GM12891 (cell line): ENCODE measurements around the gene SMARCAD1.

Experiments
- POLR2A ChIP-seq: IDR thresholded peaks from 2 replicates; pipeline ENCODE4 v1.6.1; 2011; ENCODE audit warnings: low read depth, low read length, control low read depth
- SPI1 ChIP-seq: IDR thresholded peaks from 2 replicates; pipeline ENCODE4 v1.6.1; 2011; ENCODE audit warnings: low read depth, low read length, control low read depth
- TAF1 ChIP-seq: IDR thresholded peaks from 2 replicates; pipeline ENCODE4 v1.6.1; 2011; ENCODE audit warnings: low read depth, low read length, control low read depth

DNA sequence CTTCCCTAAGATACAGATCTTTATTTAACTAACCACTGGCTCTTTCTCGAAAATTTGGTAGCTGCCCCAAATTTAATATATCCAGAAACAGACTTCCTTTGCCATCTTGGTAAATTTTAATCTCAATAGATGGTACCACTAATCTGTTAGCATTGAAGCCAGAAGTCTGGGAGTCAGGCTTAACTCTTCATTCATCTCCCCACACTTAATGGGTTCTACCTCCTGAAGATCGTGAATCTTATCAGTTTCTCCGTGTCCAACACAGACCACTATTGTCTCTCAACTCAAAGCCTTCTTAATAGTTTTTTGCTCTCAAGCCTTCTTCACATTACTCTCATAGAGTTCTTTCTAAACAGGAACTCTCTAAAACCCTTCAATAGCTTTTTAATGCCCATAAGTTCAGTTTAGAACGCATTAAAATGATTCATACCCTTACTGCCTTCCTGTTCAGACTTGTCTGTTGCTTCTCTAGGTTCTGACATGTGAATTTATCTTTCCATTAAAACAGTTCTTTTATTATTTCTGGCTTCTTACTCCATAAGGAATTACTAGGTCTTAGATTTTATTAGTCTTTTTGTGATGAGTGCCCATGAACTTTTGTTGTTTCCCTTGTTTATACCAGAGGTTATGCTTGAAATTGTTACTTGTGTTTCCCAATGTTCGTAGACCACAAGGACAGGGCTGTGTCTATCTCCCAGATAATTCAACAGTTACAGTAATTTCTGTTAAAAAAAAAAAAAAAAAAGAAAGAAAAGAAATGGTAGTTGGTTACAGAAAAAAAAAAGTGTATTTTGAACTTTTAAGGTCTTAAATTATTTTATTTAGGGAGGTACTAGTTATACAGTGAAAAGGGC, 54.7 kb downstream of the SMARCAD1 start:
- TF ChIP-seq POLR2A (no peak), SPI1 (no peak), TAF1 (no peak)
